ENCODE measurements around the gene SETD3. TPM values are rescaled to one million over a fixed set of nuclear protein-coding genes. Genes with fewer than 3 reads are reported as not detected.

Gene SETD3
- total RNA-seq, 4 donors from 2014 or later: 76.3 to 110 (median 96.6) TPM

GRCh38 chr14:99511421-99512109 lies 30.9 kb upstream of the SETD3 start:
- no peak for TF ChIP-seq CTCF (IDR thresholded peaks at IDR 0.05; ENCODE audit: low read depth)

GRCh38 chr14:99510556-99511139 lies 30.0 kb upstream of the SETD3 start:
- TF ChIP-seq CTCF (IDR thresholded peaks at IDR 0.05; ENCODE audit: low read depth): no peak

DNA sequence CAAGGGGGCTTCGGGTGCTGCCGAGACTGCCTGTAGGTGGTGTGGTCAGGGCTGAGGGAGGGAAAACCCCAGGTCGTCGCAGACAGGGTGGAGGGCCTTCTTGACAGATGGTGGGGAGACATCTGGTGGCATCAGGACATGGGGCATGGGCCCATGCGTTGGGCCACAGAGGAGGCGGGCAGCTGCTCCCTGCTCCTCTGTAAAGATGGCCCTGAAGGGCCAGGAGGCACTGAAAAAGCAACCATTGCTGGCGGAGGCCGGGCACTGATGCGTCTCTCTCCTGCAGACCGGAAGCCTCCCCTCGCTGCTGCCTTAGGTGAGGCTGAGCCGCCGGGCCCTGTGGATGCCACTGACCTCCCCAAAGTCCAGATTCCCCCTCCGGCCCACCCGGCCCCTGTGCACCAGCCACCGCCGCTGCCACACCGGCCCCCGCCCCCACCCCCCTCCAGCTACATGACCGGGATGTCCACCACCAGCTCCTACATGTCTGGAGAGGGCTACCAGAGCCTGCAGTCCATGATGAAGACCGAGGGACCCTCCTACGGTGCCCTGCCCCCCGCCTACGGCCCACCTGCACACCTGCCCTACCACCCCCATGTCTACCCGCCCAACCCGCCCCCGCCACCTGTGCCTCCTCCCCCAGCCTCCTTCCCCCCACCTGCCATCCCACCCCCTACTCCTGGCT lies 29.4 kb upstream of the SETD3 start:
- TF ChIP-seq CTCF (IDR thresholded peaks at IDR 0.05; ENCODE audit: low read depth): no peak

DNA sequence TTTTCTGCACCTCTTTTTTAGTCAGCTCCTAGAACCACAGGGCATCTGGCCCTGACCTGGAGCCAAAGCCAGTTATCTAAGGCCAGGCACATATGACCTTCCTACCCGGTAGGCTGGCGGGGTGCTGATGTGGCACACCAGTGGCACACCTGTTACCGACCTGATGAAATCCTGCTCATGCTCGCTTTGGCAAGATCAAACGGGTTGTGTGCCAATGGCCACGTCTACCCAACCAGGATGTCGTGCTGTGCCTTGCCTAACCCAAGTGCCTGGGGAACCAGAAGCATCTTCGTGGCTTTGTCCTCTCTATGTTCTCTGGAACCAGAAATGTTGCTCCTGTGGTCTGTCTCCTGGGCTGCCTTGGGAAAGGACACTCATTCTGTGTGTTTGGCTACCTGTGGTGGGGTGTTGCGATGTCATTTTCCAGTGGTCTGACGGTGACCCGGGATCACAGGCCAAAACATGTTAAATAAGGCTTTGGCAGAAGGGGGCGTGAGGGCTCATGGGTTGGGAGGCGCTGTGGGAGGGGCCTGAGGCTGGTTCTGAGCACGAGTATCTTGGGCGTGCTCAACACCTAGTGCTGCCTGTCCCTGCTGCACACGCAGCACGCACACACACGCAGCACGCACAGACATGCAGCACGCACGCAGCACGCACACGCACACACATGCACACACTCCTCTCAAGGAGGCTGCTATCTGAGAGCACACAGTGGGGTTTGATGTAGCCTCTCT lies 28.4 kb upstream of the SETD3 start:
- TF ChIP-seq CTCF (IDR thresholded peaks at IDR 0.05; ENCODE audit: low read depth): no peak

GRCh38 chr14:99507860-99508640 lies 27.4 kb upstream of the SETD3 start:
- no peak for TF ChIP-seq CTCF (IDR thresholded peaks at IDR 0.05; ENCODE audit: low read depth)

DNA sequence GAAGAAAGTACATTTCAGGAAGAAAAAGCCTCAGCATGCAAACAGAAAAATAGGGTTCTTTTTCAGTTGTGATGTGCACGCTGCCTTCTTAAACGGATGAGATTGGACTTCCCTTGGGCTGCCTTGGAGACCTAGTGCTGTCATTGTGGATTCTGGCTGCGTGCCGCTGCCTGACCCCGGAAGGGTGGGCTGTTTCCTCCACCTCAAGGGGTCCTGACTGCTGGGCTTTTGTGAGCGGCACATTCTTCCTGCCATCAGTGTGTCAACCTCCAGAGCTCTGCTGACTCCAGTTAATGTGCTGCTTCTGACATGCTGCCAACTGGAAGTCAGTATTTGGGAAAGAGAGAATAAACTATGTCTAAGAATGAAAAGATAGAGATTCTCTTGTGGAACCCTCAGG lies 25.6 kb upstream of the SETD3 start:
- no peak for TF ChIP-seq CTCF (IDR thresholded peaks at IDR 0.05; ENCODE audit: low read depth)
